Ishikawa (cell line): ENCODE data around the gene TPRG1L.

ENCODE experiments used
- CEBPB ChIP-seq: IDR thresholded peaks from 2 replicates; pipeline ENCODE4 v1.6.1; 2012
- CREB1 ChIP-seq: IDR thresholded peaks from 2 replicates; pipeline ENCODE4 v1.6.1; 2012; ENCODE audit warnings: low read depth
- EGR1 ChIP-seq: IDR thresholded peaks from 2 replicates; pipeline ENCODE4 v1.6.1; 2012
- EP300 ChIP-seq: IDR thresholded peaks from 2 replicates; pipeline ENCODE4 v1.6.1; 2012; ENCODE audit warnings: borderline replicate concordance
- FOXM1 ChIP-seq: IDR thresholded peaks from 2 replicates; pipeline ENCODE4 v1.6.1; 2012; ENCODE audit warnings: low read depth, borderline replicate concordance
- NFIC ChIP-seq: IDR thresholded peaks from 2 replicates; pipeline ENCODE4 v1.6.1; 2012
- RAD21 ChIP-seq: IDR thresholded peaks from 2 replicates; pipeline ENCODE4 v1.6.1; 2012; ENCODE audit warnings: low read depth
- TAF1 ChIP-seq: IDR thresholded peaks from 2 replicates; pipeline ENCODE4 v1.6.1; 2012; ENCODE audit warnings: low read depth, mild to moderate bottlenecking
- TCF12 ChIP-seq: IDR thresholded peaks from 2 replicates; pipeline ENCODE4 v1.6.1; 2012; ENCODE audit warnings: low read depth
- TEAD4 ChIP-seq: IDR thresholded peaks from 2 replicates; pipeline ENCODE4 v1.6.1; 2012
- YY1 ChIP-seq: IDR thresholded peaks from 2 replicates; pipeline ENCODE4 v1.6.1; 2012; ENCODE audit warnings: low read depth
- ZBTB7A ChIP-seq: IDR thresholded peaks from 2 replicates; pipeline ENCODE4 v1.6.1; 2012; ENCODE audit warnings: low read depth
- TF ChIP-seq, protein P1 (sequence below): IDR thresholded peaks from 2 replicates; pipeline ENCODE4 v1.6.1; 2012; ENCODE audit warnings: low read depth, mild to moderate bottlenecking
- TF ChIP-seq, protein P2 (sequence below): IDR thresholded peaks from 2 replicates; pipeline ENCODE4 v1.6.1; 2012
- TF ChIP-seq, protein P3 (sequence below): IDR thresholded peaks from 2 replicates; pipeline ENCODE4 v1.6.1; 2012

TPRG1L gene

DNA sequence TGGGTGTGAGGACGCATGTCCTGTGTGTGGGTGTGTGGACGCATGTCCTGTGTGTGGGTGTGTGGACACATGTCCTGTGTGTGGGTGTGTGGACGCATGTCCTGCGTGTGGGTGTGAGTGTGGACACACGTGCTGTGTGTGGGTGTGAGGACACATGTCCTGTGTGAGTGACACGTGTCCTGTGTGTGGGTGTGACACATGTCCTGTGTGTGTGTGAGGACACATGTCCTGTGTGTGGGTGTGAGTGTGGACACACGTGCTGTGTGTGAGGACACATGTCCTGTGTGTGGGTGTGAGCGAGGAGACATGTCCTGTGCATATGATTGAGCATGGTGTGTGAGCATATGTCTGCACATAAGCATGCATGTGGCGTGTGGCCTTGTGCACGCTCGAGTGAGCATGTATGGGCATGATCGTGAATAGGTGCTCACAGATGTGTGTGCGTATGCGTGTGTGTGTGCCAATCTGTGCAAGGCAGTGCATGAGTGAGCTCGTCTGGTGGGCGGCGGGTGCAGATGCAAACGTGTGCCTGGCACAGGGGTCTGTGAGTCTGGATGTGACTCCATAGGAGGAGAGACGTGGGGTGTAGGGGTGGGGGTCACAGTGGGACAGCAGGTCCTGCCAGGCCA lies 38.8 kb upstream of the TPRG1L start:
- TF ChIP-seq NFIC (no peak), EGR1 (no peak), YY1 (no peak), TAF1 (no peak), CEBPB (no peak), EP300 (no peak), TCF12 (no peak)
- TF ChIP-seq, protein P1, sequence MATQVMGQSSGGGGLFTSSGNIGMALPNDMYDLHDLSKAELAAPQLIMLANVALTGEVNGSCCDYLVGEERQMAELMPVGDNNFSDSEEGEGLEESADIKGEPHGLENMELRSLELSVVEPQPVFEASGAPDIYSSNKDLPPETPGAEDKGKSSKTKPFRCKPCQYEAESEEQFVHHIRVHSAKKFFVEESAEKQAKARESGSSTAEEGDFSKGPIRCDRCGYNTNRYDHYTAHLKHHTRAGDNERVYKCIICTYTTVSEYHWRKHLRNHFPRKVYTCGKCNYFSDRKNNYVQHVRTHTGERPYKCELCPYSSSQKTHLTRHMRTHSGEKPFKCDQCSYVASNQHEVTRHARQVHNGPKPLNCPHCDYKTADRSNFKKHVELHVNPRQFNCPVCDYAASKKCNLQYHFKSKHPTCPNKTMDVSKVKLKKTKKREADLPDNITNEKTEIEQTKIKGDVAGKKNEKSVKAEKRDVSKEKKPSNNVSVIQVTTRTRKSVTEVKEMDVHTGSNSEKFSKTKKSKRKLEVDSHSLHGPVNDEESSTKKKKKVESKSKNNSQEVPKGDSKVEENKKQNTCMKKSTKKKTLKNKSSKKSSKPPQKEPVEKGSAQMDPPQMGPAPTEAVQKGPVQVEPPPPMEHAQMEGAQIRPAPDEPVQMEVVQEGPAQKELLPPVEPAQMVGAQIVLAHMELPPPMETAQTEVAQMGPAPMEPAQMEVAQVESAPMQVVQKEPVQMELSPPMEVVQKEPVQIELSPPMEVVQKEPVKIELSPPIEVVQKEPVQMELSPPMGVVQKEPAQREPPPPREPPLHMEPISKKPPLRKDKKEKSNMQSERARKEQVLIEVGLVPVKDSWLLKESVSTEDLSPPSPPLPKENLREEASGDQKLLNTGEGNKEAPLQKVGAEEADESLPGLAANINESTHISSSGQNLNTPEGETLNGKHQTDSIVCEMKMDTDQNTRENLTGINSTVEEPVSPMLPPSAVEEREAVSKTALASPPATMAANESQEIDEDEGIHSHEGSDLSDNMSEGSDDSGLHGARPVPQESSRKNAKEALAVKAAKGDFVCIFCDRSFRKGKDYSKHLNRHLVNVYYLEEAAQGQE: no peak

- TF ChIP-seq YY1: no peak
- no peak for TF ChIP-seq EP300
- no peak for TF ChIP-seq FOXM1
- TF ChIP-seq, protein P2, sequence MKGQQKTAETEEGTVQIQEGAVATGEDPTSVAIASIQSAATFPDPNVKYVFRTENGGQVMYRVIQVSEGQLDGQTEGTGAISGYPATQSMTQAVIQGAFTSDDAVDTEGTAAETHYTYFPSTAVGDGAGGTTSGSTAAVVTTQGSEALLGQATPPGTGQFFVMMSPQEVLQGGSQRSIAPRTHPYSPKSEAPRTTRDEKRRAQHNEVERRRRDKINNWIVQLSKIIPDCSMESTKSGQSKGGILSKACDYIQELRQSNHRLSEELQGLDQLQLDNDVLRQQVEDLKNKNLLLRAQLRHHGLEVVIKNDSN: no peak
- TF ChIP-seq TEAD4: no peak
- TF ChIP-seq, protein P3, sequence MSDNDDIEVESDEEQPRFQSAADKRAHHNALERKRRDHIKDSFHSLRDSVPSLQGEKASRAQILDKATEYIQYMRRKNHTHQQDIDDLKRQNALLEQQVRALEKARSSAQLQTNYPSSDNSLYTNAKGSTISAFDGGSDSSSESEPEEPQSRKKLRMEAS: no peak
- no peak for TF ChIP-seq NFIC
- no peak for TF ChIP-seq TCF12
- TF ChIP-seq CREB1: no peak
- no peak for TF ChIP-seq CEBPB
- TF ChIP-seq, protein P1: no peak
- TF ChIP-seq RAD21: no peak
- no peak for TF ChIP-seq EGR1
- TF ChIP-seq ZBTB7A: no peak
- TF ChIP-seq TAF1: no peak
These were observed 37.6 kb upstream of the TPRG1L start for GRCh38 chr1:3586986-3587759.

- TF ChIP-seq, protein P3: no peak
- TF ChIP-seq TEAD4 (no peak), EP300 (no peak), RAD21 (no peak), EGR1 (no peak), NFIC (no peak), TAF1 (no peak), CEBPB (no peak)
- TF ChIP-seq, protein P2: no peak
- TF ChIP-seq, protein P1: no peak
These were observed 36.4 kb upstream of the TPRG1L start for GRCh38 chr1:3588395-3588794.

- TF ChIP-seq, protein P2: no peak
- TF ChIP-seq TCF12 (no peak), NFIC (no peak), CEBPB (no peak), TAF1 (no peak), CREB1 (no peak), TEAD4 (no peak), EGR1 (no peak), EP300 (no peak), ZBTB7A (no peak), RAD21 (no peak), FOXM1 (no peak), YY1 (no peak)
- TF ChIP-seq, protein P3: no peak
- TF ChIP-seq, protein P1: no peak
These were observed 34.6 kb upstream of the TPRG1L start for GRCh38 chr1:3590139-3590763.
